ENCODE results near the gene ITGA11. TPM values are rescaled to one million over a fixed set of nuclear protein-coding genes. Genes with fewer than 3 reads are reported as not detected.

ITGA11 gene
- total and polyA plus RNA-seq, 2 donors (not counting 1 experiment from before 2014, with no cell fraction given): 21.5 to 29.6 TPM

DNA sequence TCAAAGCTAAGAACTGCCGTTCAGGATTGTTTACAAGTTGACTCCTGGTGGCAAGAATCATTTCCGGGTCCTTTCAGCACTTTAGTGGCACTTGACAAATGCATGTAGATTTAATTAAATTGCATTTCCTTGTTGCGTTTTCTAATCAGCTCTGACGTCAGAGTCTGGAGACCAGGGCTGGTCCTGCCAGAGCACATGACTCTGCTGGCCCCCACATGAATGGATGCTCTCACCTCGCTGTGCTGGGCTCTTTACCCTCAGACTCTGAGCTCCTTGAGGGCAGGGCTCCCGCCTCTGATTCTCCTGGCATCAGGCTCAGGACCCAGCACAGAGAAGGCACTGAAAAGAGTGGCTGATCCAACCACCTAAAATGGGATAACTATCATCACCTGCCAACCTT, 85.0 kb downstream of the ITGA11 start:
- H3K27me3 ChIP-seq (ENCODE audit: control insufficient read depth, insufficient read depth, low read length): peaks cover 3% of the 10 kb centered on the region
- peaks cover 6% of the 10 kb centered on the region for H3K4me1 ChIP-seq (ENCODE audit: control insufficient read depth, extremely low read depth, insufficient read depth, low read length)
- no peak overlapping the region for H3K4me3 ChIP-seq (replicated peaks in 1 of 4; ENCODE audit: control extremely low read depth in 1 of 4, insufficient read depth in 1 of 4, low read depth in 3 of 4, low read length in 4 of 4)
- H3K4me2 ChIP-seq (ENCODE audit: extremely low read depth, insufficient read depth, low read length): no peak overlapping the region
- no peak for DNase-seq (ENCODE audit: low read depth in 2 of 2)
- H2AFZ ChIP-seq (ENCODE audit: low read length): no peak overlapping the region
- no peaks in the 10 kb centered on the region for H3K79me2 ChIP-seq (ENCODE audit: control insufficient read depth, insufficient read depth, low read length)
- H3K9ac ChIP-seq (ENCODE audit: insufficient read depth, low read length): no peak overlapping the region
- no peak for TF ChIP-seq EZH2 (IDR thresholded peaks at IDR 0.05; ENCODE audit: low read length, missing control alignments)
- TF ChIP-seq, protein P1, sequence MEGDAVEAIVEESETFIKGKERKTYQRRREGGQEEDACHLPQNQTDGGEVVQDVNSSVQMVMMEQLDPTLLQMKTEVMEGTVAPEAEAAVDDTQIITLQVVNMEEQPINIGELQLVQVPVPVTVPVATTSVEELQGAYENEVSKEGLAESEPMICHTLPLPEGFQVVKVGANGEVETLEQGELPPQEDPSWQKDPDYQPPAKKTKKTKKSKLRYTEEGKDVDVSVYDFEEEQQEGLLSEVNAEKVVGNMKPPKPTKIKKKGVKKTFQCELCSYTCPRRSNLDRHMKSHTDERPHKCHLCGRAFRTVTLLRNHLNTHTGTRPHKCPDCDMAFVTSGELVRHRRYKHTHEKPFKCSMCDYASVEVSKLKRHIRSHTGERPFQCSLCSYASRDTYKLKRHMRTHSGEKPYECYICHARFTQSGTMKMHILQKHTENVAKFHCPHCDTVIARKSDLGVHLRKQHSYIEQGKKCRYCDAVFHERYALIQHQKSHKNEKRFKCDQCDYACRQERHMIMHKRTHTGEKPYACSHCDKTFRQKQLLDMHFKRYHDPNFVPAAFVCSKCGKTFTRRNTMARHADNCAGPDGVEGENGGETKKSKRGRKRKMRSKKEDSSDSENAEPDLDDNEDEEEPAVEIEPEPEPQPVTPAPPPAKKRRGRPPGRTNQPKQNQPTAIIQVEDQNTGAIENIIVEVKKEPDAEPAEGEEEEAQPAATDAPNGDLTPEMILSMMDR (conservative IDR thresholded peaks at IDR 0.05 in 1 of 2, IDR thresholded peaks at IDR 0.05 in 1 of 2; ENCODE audit: low read depth in 1 of 2, low read length in 2 of 2): no peak
- H3K36me3 ChIP-seq (ENCODE audit: control insufficient read depth, insufficient read depth, low read length): no peaks in the 10 kb centered on the region
- no peaks in the 10 kb centered on the region for H3K9me3 ChIP-seq (ENCODE audit: control insufficient read depth, insufficient read depth, low read depth, low read length)
- no peak overlapping the region for H3K27ac ChIP-seq (ENCODE audit: insufficient read depth, low read length)
- H4K20me1 ChIP-seq (ENCODE audit: control insufficient read depth, extremely low read depth, insufficient read depth, low read length): no peaks in the 10 kb centered on the region

DNA sequence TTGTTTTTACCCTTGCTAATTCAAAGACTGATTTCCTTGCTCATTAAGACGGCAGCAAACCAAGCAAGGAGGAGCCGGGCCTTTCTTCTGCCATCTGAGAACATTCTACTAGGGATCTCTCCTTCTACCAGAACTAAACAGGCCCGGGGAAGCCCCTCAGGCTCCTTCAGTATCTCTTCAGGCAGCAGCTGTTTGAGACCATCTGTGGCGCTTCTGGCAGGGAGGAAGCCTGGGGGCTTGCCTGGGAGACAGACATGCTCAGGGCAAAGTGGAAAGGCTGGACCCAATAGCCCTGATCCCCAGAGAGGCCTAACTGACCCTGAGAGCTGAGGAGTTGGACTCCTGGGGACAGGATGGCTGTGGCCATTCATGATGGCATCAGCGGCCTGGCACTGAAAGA, 86.5 kb downstream of the ITGA11 start:
- Histone ChIP-seq H3K27ac (ENCODE audit: insufficient read depth, low read length) (no peak overlapping the region), H3K36me3 (ENCODE audit: control insufficient read depth, insufficient read depth, low read length) (no peaks in the 10 kb centered on the region)
- no peak for TF ChIP-seq EZH2 (IDR thresholded peaks at IDR 0.05; ENCODE audit: low read length, missing control alignments)
- TF ChIP-seq, protein P1 (conservative IDR thresholded peaks at IDR 0.05 in 1 of 2, IDR thresholded peaks at IDR 0.05 in 1 of 2; ENCODE audit: low read depth in 1 of 2, low read length in 2 of 2): no peak

DNA sequence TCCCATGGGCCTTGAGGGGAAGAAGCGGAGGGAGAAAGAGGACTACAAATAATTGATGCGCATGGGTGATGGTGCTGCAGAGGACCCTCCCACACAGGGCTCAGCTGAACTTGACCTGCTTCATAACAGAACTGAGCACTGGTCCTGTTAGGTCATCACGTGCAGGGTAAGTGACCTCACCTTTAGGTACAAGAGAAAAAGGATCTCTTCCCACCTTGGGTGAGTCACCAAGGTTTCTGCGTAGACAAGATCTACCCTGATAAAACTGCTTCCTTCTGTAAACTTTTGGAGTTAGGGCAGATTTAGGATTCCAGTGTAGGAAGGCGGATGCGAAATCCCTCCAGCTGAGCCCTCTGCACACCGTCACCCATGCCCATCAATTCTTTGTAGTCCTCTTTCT, 87.4 kb downstream of the ITGA11 start:
- peaks cover 5% of the 10 kb centered on the region for H3K27me3 ChIP-seq (ENCODE audit: control insufficient read depth, insufficient read depth, low read length)
- no peak overlapping the region for H3K27ac ChIP-seq (ENCODE audit: insufficient read depth, low read length)
- H3K79me2 ChIP-seq (ENCODE audit: control insufficient read depth, insufficient read depth, low read length): no peaks in the 10 kb centered on the region
- no peak for DNase-seq (ENCODE audit: low read depth in 2 of 2)
- H3K9me3 ChIP-seq (ENCODE audit: control insufficient read depth, insufficient read depth, low read depth, low read length): no peaks in the 10 kb centered on the region
- no peaks in the 10 kb centered on the region for H4K20me1 ChIP-seq (ENCODE audit: control insufficient read depth, extremely low read depth, insufficient read depth, low read length)
- H3K36me3 ChIP-seq (ENCODE audit: control insufficient read depth, insufficient read depth, low read length): no peaks in the 10 kb centered on the region
- H3K4me1 ChIP-seq (ENCODE audit: control insufficient read depth, extremely low read depth, insufficient read depth, low read length): peaks cover 7% of the 10 kb centered on the region
- H3K4me3 ChIP-seq (replicated peaks in 1 of 4; ENCODE audit: control extremely low read depth in 1 of 4, insufficient read depth in 1 of 4, low read depth in 3 of 4, low read length in 4 of 4): no peak overlapping the region
- H3K9ac ChIP-seq (ENCODE audit: insufficient read depth, low read length): no peak overlapping the region
- H2AFZ ChIP-seq (ENCODE audit: low read length): no peak overlapping the region
- no peak overlapping the region for H3K4me2 ChIP-seq (ENCODE audit: extremely low read depth, insufficient read depth, low read length)
- TF ChIP-seq EZH2 (IDR thresholded peaks at IDR 0.05; ENCODE audit: low read length, missing control alignments): no peak
- TF ChIP-seq, protein P1 (conservative IDR thresholded peaks at IDR 0.05 in 1 of 2, IDR thresholded peaks at IDR 0.05 in 1 of 2; ENCODE audit: low read depth in 1 of 2, low read length in 2 of 2): no peak

More for the DNA sequence above, 86.5 kb downstream of the ITGA11 start:
- H3K4me2 ChIP-seq (ENCODE audit: extremely low read depth, insufficient read depth, low read length): no peak overlapping the region
- no peak overlapping the region for H3K9ac ChIP-seq (ENCODE audit: insufficient read depth, low read length)
- H3K9me3 ChIP-seq (ENCODE audit: control insufficient read depth, insufficient read depth, low read depth, low read length): no peaks in the 10 kb centered on the region
- no peak for DNase-seq (ENCODE audit: low read depth in 2 of 2)
- H3K4me3 ChIP-seq (replicated peaks in 1 of 4; ENCODE audit: control extremely low read depth in 1 of 4, insufficient read depth in 1 of 4, low read depth in 3 of 4, low read length in 4 of 4): no peak overlapping the region
- no peak overlapping the region for H2AFZ ChIP-seq (ENCODE audit: low read length)
- H3K79me2 ChIP-seq (ENCODE audit: control insufficient read depth, insufficient read depth, low read length): no peaks in the 10 kb centered on the region
- no peaks in the 10 kb centered on the region for H4K20me1 ChIP-seq (ENCODE audit: control insufficient read depth, extremely low read depth, insufficient read depth, low read length)
- peaks cover 5% of the 10 kb centered on the region for H3K27me3 ChIP-seq (ENCODE audit: control insufficient read depth, insufficient read depth, low read length)
- H3K4me1 ChIP-seq (ENCODE audit: control insufficient read depth, extremely low read depth, insufficient read depth, low read length): peaks cover 7% of the 10 kb centered on the region

Measured in fibroblast of lung (primary cell).